BJ (cell line): ENCODE measurements around the gene CENPO. TPM values are rescaled to one million over a fixed set of nuclear protein-coding genes. Genes with fewer than 3 reads are reported as not detected.
A peak's percentile ranks its signal among the peaks of the same experiment; 100 is the strongest.

Experiments
- CTCF ChIA-PET: fragments of 350-600 bp; formaldehyde crosslinking; extraction: SDS; loops from one replicate; lab custom pipeline; 2021; ENCODE audit warnings: antibody characterized with exemption, inconsistent platforms; lab: Yijun Ruan, JAX
- POLR2A ChIA-PET: fragments of 300-600 bp; sonication (Branson Sonifier 250); formaldehyde crosslinking; extraction: SDS; loops from one replicate; lab custom pipeline; 2021; ENCODE audit warnings: antibody characterized with exemption; lab: Charles Lee
- DNase-seq: peaks from one replicate; pipeline ENCODE4 v3.0.0-alpha.2; 2011; ENCODE audit warnings: low read depth
- H3K27me3 ChIP-seq: 2 replicates; pipeline ENCODE4 v1.6.0; 2011; ENCODE audit warnings: low read length; ENCODE audit not compliant: control insufficient read depth, insufficient read depth
- H3K36me3 ChIP-seq: 2 replicates; pipeline ENCODE4 v1.5.1; 2011; ENCODE audit warnings: low read length; ENCODE audit not compliant: control insufficient read depth, insufficient read depth
- H3K4me3 ChIP-seq: 2 replicates; pipeline ENCODE4 v1.5.1; 2011; ENCODE audit warnings: low read depth, mild to moderate bottlenecking, control low read depth, low read length
- CTCF ChIP-seq: IDR thresholded peaks from 2 replicates; pipeline ENCODE4 v1.5.1; 2011; ENCODE audit warnings: low read depth, mild to moderate bottlenecking, control low read depth, inconsistent platforms, low read length, moderate library complexity; ENCODE audit not compliant: insufficient read depth
- polyA plus RNA-seq: library from polyadenylated mRNA; depleted of rRNA; stranded (reverse); fragments of >200 nt; gene quantifications from 2 replicates; pipeline ENCODE4 v1.2.3, GENCODE V29; 2011

The CENPO gene
- polyA plus RNA-seq, 1 experiment, result 19.4 TPM

DNA sequence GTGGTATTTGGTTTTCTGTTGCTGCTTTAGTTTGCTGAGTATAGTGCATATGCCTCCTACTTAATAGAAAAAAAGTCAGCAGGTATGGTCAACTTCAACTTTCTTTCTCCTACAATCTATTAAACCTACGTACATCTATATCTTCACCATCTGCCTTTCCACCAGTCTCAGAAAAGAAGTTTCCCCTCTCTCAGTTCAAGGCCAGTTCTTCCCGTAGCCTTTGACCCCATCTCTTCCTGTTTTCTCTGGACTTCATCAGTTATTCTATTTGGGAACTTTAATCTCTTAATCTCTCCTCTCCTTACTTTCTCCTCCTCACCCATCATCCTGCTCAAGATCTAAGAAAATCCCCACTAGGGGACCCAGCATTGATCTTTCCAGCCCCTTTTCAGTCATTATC is 5.7 kb upstream of the CENPO start:
- H3K4me3 ChIP-seq, result no peak overlapping the region
- POLR2A ChIA-PET, result no interaction called here
- no peaks in the 10 kb centered on the region for H3K27me3 ChIP-seq
- TF ChIP-seq CTCF, result no peak
- CTCF ChIA-PET, result no interaction called here
- DNase-seq, result no peak
- H3K36me3 ChIP-seq, result no peaks in the 10 kb centered on the region; the same call in 1 of the 2 replicates

GRCh38 chr2:24788816-24789215 is 4.4 kb upstream of the CENPO start:
- Histone ChIP-seq H3K27me3 (no peaks in the 10 kb centered on the region), H3K4me3 (no peak overlapping the region), H3K36me3 (no peaks in the 10 kb centered on the region; the same call in 1 of the 2 replicates)
- no peak for TF ChIP-seq CTCF
- CTCF ChIA-PET, result no interaction called here
- POLR2A ChIA-PET, result no interaction called here
- no peak for DNase-seq

- no peak for TF ChIP-seq CTCF
- DNase-seq, result no peak
- CTCF ChIA-PET, result interaction anchor here (0.7 to 3.6 kb wide), 7 partner anchors 13 to 972 kb away, joined by 3 to 21 read pairs (median 4); no protein-coding TSS in a partner anchor
- Histone ChIP-seq H3K27me3 (no peaks in the 10 kb centered on the region), H3K36me3 (no peaks in the 10 kb centered on the region; the same call in 1 of the 2 replicates), H3K4me3 (no peak overlapping the region)
- POLR2A ChIA-PET, result no interaction called here
These were observed 1.8 kb upstream of the CENPO start for GRCh38 chr2:24791452-24791851.

DNA sequence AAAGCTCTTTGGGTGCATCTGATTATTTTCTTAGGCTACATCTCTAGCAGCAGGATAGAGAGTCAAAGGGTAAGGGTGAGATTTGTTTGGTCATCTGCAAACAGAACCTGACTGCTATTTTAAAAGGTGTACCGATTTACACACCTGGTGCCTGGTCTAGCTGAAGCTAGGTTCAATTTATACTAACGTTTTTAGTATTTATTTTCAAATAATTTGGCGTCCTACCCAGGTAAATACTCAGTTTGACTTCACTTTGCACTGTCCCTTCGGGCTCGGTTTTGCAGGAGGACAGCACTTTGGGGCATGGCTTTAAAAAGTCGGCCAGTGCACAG is 717 bp upstream of the CENPO start:
- no peaks in the 10 kb centered on the region; the same call in 1 of the 2 replicates for H3K36me3 ChIP-seq
- H3K27me3 ChIP-seq, result no peaks in the 10 kb centered on the region
- ChIA-PET CTCF (interaction anchor here (0.6 to 3.6 kb wide), 11 partner anchors 10 to 383 kb away, joined by 3 to 21 read pairs (median 3); partner anchors contain the start of gene NCOA1), POLR2A (interaction anchor here (0.6 kb wide), 1 partner anchor 374 kb away, joined by 4 read pairs; no protein-coding TSS in a partner anchor)
- peak overlapping the region; percentile 80 for H3K4me3 ChIP-seq
- TF ChIP-seq CTCF, result no peak
- DNase-seq, result no peak

- Histone ChIP-seq H3K36me3 (no peaks in the 10 kb centered on the region; the same call in 1 of the 2 replicates), H3K27me3 (no peaks in the 10 kb centered on the region), H3K4me3 (peak overlapping the region; percentile 80)
- ChIA-PET CTCF (interaction anchor here (0.8 to 3.6 kb wide), 3 partner anchors 10 to 21 kb away, joined by 3 to 21 read pairs (median 3); no protein-coding TSS in a partner anchor), POLR2A (no interaction called here)
- DNase-seq, result no peak
- TF ChIP-seq CTCF, result no peak
These were observed 673 bp downstream of the CENPO start for GRCh38 chr2:24793761-24794435.
